Measurements from ENCODE around the gene PLEKHJ1.

- TF ChIP-seq SUZ12 (IDR thresholded peaks at IDR 0.05) (no peak), FOXM1 (IDR thresholded peaks at IDR 0.05; ENCODE audit: borderline replicate concordance) (no peak), TARDBP (IDR thresholded peaks at IDR 0.05) (no peak), L3MBTL2 (conservative IDR thresholded peaks at IDR 0.05) (no peak), FOXA1 (IDR thresholded peaks at IDR 0.05) (no peak), NFRKB (IDR thresholded peaks at IDR 0.05) (no peak)
Observed at GRCh38 chr19:2195914-2196313, 40.2 kb downstream of the PLEKHJ1 start.
